SHP77 (cell line): ENCODE data around the gene RNF167.
"Not testable (repeated sequence)": the region's sequence is repeated elsewhere in the genome, so short reads cannot be mapped to it uniquely, and the experiment has no call there.

Experiments
- DNase-seq, 2 experiments: peaks; one replicate each; lab custom pipeline; 2025; lab: John Stamatoyannopoulos, UW

Gene RNF167

GRCh38 chr17:4902540-4902939 is 37.5 kb upstream of the RNF167 start:
- no peak for DNase-seq

GRCh38 chr17:4903051-4903818 is 36.8 kb upstream of the RNF167 start, which contains the start of gene CHRNE:
Gene CHRNE (minus strand): TSS chr17:4903098. CDS start chr17:4903063, 35 bp downstream.
- DNase-seq, result peak; percentile 90 to 92

GRCh38 chr17:4906642-4907041 is 33.4 kb upstream of the RNF167 start:
- DNase-seq, result not testable (repeated sequence)

DNA sequence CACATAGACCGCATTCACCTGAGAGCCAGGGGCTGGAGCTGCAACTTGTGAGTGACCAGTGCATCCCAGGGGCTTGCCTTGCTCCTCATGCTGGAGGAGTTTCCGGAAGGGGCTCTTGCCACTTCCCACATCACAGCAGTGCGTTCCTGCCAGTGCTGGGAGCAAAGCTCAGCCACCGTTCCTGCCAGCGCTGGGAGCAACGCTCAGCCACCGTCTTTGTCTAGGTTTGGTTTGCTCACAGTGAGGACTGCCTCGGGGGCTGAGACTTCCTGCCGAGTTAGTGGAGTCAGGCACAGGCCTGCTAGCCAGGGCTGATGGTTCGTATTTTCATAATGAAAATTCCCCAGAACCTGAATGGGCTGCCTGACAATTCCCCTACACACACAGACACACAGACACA is 31.8 kb upstream of the RNF167 start:
- DNase-seq, result peak; percentile 47

DNA sequence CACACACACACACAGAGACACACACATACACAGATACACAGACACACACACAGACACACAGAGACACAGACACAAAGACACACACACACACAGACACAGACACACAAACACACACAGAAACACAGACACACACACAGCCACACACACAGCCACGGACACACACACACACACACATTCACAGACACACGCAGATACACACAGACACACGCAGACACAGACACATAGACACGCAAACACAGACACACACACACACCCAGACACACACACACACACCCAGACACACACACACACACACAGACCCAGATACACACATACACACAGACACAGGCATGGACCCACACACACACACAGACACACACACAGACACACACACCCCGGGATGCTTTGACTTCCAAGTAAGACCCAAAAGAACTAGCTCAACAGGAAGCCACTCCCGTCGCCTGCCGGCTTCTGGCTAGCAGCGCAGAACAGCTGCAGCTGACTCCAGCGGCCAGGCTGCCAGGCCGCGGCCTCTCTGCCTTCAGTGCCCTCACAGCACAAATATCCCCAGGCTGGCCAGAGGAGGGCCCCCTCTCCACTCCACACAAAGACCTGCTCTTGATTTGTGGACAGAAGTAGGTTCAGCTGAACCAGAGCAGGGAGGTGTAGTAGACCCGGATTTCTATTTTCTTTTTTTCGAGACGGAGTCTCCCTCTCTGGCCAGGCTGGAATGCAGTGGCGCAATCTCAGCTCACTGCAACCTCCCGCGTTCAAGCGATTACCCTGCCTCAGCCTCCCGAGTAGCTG is 31.2 kb upstream of the RNF167 start:
- peak; percentile 92 to 95 for DNase-seq

GRCh38 chr17:4913994-4914393 is 26.1 kb upstream of the RNF167 start:
- DNase-seq, result no peak

- DNase-seq, result not testable (repeated sequence)
Observed at GRCh38 chr17:4914551-4914950, 25.5 kb upstream of the RNF167 start.

- no peak for DNase-seq
Observed at GRCh38 chr17:4919511-4920047, 20.5 kb upstream of the RNF167 start.

DNA sequence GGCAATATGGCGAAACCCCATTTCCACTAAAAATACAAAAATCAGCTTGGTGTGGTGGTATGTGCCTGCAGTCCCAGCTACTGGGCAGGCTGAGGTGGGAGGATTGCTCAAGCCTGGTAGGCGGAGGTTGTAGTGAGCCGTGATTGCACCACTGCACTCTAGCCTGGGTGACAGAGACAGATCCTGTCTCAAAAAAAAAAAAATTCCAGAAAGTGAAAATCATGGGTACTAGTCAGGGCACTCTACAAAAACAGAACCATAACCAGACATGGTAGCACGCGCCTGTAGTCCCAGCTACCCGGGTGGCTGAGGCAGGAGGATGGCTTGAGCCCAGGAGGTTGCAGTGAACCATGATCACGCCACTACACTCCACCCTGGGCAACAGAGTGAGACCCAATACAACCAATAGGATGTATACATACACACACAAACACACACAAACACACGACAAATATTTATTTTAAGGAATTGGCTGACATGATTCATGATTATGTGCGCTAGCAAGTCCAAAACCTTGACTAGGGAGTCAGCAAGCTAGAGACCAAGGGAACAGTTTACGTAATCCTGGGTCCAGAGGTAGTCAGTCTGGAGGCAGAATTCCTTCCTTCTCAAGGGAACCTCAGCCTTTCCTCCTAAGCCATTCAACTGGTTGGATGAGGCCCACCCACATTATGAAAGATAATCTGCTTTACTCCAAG is 19.6 kb upstream of the RNF167 start:
- no peak for DNase-seq

GRCh38 chr17:4921320-4921719 is 18.7 kb upstream of the RNF167 start:
- no peak for DNase-seq

DNA sequence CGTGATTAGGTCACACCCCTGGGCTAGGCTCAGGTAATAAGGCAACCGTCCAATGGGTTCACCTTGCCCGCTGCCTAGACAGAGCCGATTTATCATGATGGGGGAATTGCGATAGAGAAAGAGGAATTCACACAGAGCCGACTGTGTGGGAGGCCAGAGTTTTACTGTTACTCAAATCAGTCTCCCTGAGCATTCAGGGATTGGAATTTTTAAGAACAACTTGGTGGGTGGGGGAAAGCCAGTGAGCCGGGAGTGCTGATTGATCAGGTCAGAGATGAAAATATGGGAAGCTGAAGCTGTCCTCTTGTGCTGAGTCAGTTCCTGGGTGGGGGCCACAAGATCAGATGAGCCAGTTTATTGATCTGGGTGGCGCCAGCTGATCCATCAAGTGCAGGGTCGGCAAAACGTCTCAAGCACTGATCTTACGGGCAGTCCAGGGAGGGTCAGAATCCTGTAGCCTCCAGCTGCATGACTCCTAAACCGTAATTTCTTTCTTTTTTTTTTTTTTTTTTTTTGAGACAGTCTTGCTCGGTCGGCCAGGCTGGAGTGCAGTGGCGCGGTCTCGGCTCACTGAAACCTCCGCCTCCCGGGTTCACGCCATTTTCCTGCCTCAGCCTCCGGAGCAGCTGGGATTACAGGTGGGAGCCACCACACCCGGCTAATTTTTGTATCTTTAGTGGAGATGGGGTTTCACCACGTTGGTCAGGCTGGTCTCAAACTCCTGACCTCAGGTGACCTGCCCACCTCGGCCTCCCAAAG is 13.3 kb upstream of the RNF167 start:
- not testable (repeated sequence) for DNase-seq

DNA sequence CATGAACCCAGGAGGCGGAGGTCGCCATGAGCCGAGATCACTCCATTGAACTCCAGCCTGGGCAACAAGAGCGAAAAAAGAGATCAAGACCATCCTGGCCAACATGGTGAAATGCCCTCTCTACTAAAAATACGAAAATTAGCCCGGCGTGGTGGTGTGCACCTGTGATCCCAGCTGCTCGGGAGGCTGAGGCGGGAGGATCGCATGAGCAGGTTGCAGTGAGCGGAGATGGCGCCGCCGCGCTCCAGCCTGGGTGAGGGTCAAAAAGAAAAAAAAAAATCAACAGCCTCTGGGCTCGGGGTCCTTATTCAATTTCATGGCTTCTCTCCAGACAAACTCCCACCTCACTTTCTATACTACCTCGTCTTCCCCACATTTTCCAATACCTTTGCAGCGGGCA is 11.2 kb upstream of the RNF167 start:
- DNase-seq, result no peak

GRCh38 chr17:4931963-4932362 is 8.1 kb upstream of the RNF167 start, which contains the start of gene GP1BA:
Gene GP1BA (plus strand): TSS chr17:4932277. CDS start chr17:4932605, 328 bp downstream.
- no peak for DNase-seq

DNA sequence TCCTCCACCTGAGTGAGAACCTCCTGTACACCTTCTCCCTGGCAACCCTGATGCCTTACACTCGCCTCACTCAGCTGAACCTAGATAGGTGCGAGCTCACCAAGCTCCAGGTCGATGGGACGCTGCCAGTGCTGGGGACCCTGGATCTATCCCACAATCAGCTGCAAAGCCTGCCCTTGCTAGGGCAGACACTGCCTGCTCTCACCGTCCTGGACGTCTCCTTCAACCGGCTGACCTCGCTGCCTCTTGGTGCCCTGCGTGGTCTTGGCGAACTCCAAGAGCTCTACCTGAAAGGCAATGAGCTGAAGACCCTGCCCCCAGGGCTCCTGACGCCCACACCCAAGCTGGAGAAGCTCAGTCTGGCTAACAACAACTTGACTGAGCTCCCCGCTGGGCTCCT is 7.3 kb upstream of the RNF167 start:
- DNase-seq, result no peak

DNA sequence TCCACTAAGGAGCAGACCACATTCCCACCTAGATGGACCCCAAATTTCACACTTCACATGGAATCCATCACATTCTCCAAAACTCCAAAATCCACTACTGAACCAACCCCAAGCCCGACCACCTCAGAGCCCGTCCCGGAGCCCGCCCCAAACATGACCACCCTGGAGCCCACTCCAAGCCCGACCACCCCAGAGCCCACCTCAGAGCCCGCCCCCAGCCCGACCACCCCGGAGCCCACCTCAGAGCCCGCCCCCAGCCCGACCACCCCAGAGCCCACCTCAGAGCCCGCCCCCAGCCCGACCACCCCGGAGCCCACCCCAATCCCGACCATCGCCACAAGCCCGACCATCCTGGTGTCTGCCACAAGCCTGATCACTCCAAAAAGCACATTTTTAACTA is 6.4 kb upstream of the RNF167 start:
- no peak for DNase-seq

DNA sequence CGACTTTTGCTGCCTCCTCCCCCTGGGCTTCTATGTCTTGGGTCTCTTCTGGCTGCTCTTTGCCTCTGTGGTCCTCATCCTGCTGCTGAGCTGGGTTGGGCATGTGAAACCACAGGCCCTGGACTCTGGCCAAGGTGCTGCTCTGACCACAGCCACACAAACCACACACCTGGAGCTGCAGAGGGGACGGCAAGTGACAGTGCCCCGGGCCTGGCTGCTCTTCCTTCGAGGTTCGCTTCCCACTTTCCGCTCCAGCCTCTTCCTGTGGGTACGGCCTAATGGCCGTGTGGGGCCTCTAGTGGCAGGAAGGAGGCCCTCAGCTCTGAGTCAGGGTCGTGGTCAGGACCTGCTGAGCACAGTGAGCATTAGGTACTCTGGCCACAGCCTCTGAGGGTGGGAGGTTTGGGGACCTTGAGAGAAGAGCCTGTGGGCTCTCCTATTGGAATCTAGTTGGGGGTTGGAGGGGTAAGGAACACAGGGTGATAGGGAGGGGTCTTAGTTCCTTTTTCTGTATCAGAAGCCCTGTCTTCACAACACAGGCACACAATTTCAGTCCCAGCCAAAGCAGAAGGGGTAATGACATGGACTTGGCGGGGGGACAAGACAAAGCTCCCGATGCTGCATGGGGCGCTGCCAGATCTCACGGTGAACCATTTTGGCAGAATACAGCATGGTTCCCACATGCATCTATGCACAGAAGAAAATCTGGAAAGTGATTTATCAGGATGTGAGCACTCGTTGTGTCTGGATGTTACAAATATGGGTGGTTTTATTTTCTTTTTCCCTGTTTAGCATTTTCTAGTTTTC is 5.7 kb upstream of the RNF167 start:
- peak; percentile 62 to 75 for DNase-seq

DNA sequence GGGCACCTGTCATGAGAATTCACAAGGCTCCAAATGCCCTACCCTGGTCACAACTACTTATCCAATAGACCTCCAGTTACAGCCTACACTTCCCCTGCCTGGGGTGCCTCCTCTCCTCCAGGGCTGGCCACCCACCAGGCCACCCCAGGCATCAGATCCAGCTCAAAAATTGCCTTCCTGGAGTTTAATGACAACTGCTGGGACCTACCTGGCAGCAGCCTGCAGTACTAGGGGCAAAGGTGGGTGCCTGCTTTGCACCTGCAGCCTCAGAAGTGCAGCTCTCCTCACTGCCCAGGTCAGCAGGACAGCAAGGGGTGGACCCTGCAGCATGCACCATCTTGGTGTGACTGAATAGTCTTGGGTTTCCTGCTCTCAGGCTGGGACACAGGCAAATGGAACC is 4.4 kb upstream of the RNF167 start:
- no peak for DNase-seq

- DNase-seq, result no peak
Observed at GRCh38 chr17:4936436-4936835, 3.6 kb upstream of the RNF167 start.

- no peak for DNase-seq
Observed at GRCh38 chr17:4937553-4937952, 2.5 kb upstream of the RNF167 start.

DNA sequence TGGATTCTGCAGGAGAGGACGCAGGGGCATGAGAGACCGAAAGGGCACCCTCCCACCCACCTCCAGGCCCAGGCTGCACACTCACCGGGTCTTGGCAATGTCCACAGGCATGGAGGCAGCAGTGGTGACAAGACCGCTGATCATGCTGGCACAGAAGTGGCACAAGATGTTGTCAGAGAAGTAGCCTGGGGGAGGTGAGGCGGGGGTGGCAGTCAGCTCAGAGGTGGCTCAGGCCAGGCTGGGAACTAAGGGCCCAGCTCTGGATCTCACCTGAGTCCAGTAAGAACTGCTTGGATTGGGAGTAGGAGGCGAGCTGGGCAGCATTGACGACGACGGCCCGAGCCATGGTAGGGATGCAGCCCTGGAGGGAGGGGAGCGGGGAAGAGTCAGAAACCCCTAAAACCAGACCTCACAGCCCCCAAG is 2.0 kb upstream of the RNF167 start:
- no peak for DNase-seq
